Mesenchymal stem cell (in vitro differentiated cells and primary cell): ENCODE results near the gene CUL7.
A peak's percentile ranks its signal among the peaks of the same experiment; 100 is the strongest.

ENCODE experiments used
- DNase-seq: peaks from one replicate; pipeline ENCODE4 v3.0.0-alpha.2; 2013
- H2AFZ ChIP-seq: one replicate; pipeline ENCODE4 v1.6.1; 2013; ENCODE audit warnings: low read depth, mild to moderate bottlenecking, control low read depth, inconsistent platforms, low read length, moderate library complexity
- H2AK5ac ChIP-seq: 2 replicates; pipeline ENCODE4 v1.6.1; 2013; ENCODE audit warnings: low read length, moderate library complexity, mild to moderate bottlenecking, inconsistent platforms; ENCODE audit not compliant: severe bottlenecking
- H2BK120ac ChIP-seq: one replicate; pipeline ENCODE4 v1.6.1; 2013; ENCODE audit warnings: low read depth, mild to moderate bottlenecking, inconsistent platforms, low read length, moderate library complexity
- H2BK12ac ChIP-seq, 2 experiments: one replicate each; pipeline ENCODE4 v1.6.1; 2013; ENCODE audit warnings: inconsistent platforms in 2 of 2, low read length in 2 of 2, mild to moderate bottlenecking in 2 of 2, moderate library complexity in 2 of 2, control low read depth in 1 of 2
- H2BK15ac ChIP-seq: one replicate; pipeline ENCODE4 v1.6.1; 2013; ENCODE audit warnings: mild to moderate bottlenecking, low read depth, inconsistent platforms; ENCODE audit not compliant: poor library complexity, severe bottlenecking
- H2BK5ac ChIP-seq: 2 replicates; pipeline ENCODE4 v1.6.1; 2013; ENCODE audit warnings: low read depth, mild to moderate bottlenecking, low read length, control low read depth, inconsistent platforms; ENCODE audit not compliant: poor library complexity, severe bottlenecking
- H3K14ac ChIP-seq, 2 experiments: one replicate each; pipeline ENCODE4 v1.6.1; 2013; ENCODE audit warnings: inconsistent platforms in 2 of 2, low read length in 2 of 2, control low read depth in 1 of 2, mild to moderate bottlenecking in 1 of 2, moderate library complexity in 1 of 2
- H3K18ac ChIP-seq, 2 experiments: one replicate each; pipeline ENCODE4 v1.6.1; 2013; ENCODE audit warnings: inconsistent platforms in 2 of 2, low read length in 2 of 2, control low read depth in 1 of 2, low read depth in 1 of 2, mild to moderate bottlenecking in 1 of 2
- H3K23ac ChIP-seq, 2 experiments: one replicate each; pipeline ENCODE4 v1.6.1; 2013; ENCODE audit warnings: inconsistent platforms in 2 of 2, low read length in 2 of 2, mild to moderate bottlenecking in 2 of 2, moderate library complexity in 2 of 2, control low read depth in 1 of 2
- H3K27ac ChIP-seq: 2 replicates; pipeline ENCODE4 v1.5.1; 2013; ENCODE audit warnings: mild to moderate bottlenecking, moderate library complexity, low read length, control low read depth, inconsistent platforms; ENCODE audit not compliant: poor library complexity, severe bottlenecking
- H3K27me3 ChIP-seq, 2 experiments: 2 replicates each; pipeline versions ENCODE4 v1.6.1 to v1.7.0; 2013; ENCODE audit warnings: low read length in 2 of 2, mild to moderate bottlenecking in 2 of 2, moderate library complexity in 2 of 2, control low read depth in 1 of 2, inconsistent platforms in 1 of 2; ENCODE audit not compliant: control insufficient read depth in 1 of 2, insufficient read depth in 1 of 2
- H3K36me3 ChIP-seq, 2 experiments: 2 replicates each; pipeline versions ENCODE4 v1.6.1 to v1.7.0; 2013; ENCODE audit warnings: low read length in 2 of 2, control low read depth in 1 of 2, inconsistent platforms in 1 of 2, low read depth in 1 of 2, mild to moderate bottlenecking in 1 of 2; ENCODE audit not compliant: insufficient read depth in 2 of 2, control insufficient read depth in 1 of 2
- H3K4ac ChIP-seq, 2 experiments: one replicate each; pipeline ENCODE4 v1.6.1; 2013; ENCODE audit warnings: inconsistent platforms in 2 of 2, low read length in 2 of 2, mild to moderate bottlenecking in 2 of 2, moderate library complexity in 2 of 2, control low read depth in 1 of 2, low read depth in 1 of 2
- H3K4me1 ChIP-seq: 2 replicates; pipeline ENCODE4 v1.6.1; 2013; ENCODE audit warnings: low read depth, low read length, control low read depth; ENCODE audit not compliant: control insufficient read depth, insufficient read depth
- H3K4me2 ChIP-seq: 2 replicates; pipeline ENCODE4 v1.6.1; 2013; ENCODE audit warnings: low read length, mild to moderate bottlenecking, inconsistent platforms; ENCODE audit not compliant: poor library complexity, severe bottlenecking
- H3K4me3 ChIP-seq, 2 experiments: 2 replicates each; pipeline versions ENCODE4 v1.5.1 to v1.7.0; 2013; ENCODE audit warnings: low read length in 2 of 2, mild to moderate bottlenecking in 2 of 2, control low read depth in 1 of 2, low read depth in 1 of 2; ENCODE audit not compliant: insufficient read depth in 1 of 2
- H3K79me1 ChIP-seq: replicated peaks from 2 replicates; pipeline ENCODE4 v1.6.1; 2013; ENCODE audit warnings: mild to moderate bottlenecking, control low read depth, low read length, inconsistent platforms; ENCODE audit not compliant: poor library complexity, severe bottlenecking
- H3K9ac ChIP-seq: 2 replicates; pipeline ENCODE4 v1.7.0; 2013; ENCODE audit warnings: mild to moderate bottlenecking, low read length, moderate library complexity
- H3K9me3 ChIP-seq: 2 replicates; pipeline ENCODE4 v1.7.0; 2013; ENCODE audit warnings: mild to moderate bottlenecking, low read length; ENCODE audit not compliant: control insufficient read depth
- H4K8ac ChIP-seq: one replicate; pipeline ENCODE4 v1.6.1; 2013; ENCODE audit warnings: inconsistent platforms, mild to moderate bottlenecking, low read length, moderate library complexity
- H4K91ac ChIP-seq: one replicate; pipeline ENCODE4 v1.6.1; 2013; ENCODE audit warnings: mild to moderate bottlenecking, low read length, inconsistent platforms
- WGBS: methylation state at CpG from one replicate; pipeline ENCODE4 v1.1.7; 2013; ENCODE audit warnings: mixed read lengths; 5-methylcytosine and 5-hydroxymethylcytosine counted together

The CUL7 gene

DNA sequence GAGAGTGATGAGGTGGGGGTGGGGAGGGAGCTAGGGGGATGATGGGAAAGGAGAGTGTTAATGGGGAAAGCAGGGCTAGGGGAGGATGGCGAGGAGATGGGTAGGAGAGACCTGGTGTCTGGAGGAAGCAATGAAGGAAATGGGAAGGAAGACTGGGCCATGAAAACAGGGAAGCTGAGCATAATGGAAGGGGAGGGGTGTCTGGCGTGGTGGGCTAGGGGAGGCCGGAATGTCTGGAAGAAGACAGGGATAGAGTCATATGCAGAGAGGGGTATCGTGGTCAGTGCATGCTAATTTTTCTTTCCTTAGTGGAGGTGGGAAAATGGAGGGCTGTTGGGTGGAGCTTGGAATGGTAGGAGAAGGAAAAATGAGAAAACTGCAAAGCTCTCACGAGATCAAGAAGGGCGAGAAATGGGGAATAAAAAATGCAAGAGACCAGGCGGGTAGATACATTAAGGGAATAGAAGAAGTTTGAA is 39.2 kb downstream of the CUL7 start:
- no peak overlapping the region for H2BK15ac ChIP-seq
- H3K4me2 ChIP-seq, result peak overlapping the region; percentile 84
- peak overlapping the region in 1 of 2 experiments; percentile 91 for H3K14ac ChIP-seq
- peak overlapping the region; percentile 85 for H4K91ac ChIP-seq
- peaks cover 60 to 63% of the 10 kb centered on the region in 2 experiments for H3K36me3 ChIP-seq
- peak overlapping the region in 1 of 2 experiments; percentile 75 for H3K23ac ChIP-seq
- H3K4ac ChIP-seq, result peak overlapping the region; percentile 77 to 83
- peaks cover 31% of the 10 kb centered on the region for H3K79me1 ChIP-seq
- peak overlapping the region; percentile 95 for H4K8ac ChIP-seq
- no peaks in the 10 kb centered on the region for H3K27me3 ChIP-seq
- H2BK120ac ChIP-seq, result peak overlapping the region; percentile 89
- H2BK12ac ChIP-seq, result no peak overlapping the region
- H3K9me3 ChIP-seq, result no peaks in the 10 kb centered on the region
- H3K27ac ChIP-seq, result peak overlapping the region; percentile 72
- 2% methylated on average over 7 of the region's 7 CpGs for WGBS
- peak overlapping the region; percentile 75 to 97 for H3K18ac ChIP-seq
- peak overlapping the region; percentile 53 for H2BK5ac ChIP-seq
- H2AFZ ChIP-seq, result no peak overlapping the region
- peak; percentile 63 for DNase-seq
- H2AK5ac ChIP-seq, result peak overlapping the region; percentile 86
- peak overlapping the region; percentile 99 for H3K9ac ChIP-seq
- H3K4me3 ChIP-seq, result peak overlapping the region; percentile 93 to 100
- H3K4me1 ChIP-seq, result peaks cover 29% of the 10 kb centered on the region

DNA sequence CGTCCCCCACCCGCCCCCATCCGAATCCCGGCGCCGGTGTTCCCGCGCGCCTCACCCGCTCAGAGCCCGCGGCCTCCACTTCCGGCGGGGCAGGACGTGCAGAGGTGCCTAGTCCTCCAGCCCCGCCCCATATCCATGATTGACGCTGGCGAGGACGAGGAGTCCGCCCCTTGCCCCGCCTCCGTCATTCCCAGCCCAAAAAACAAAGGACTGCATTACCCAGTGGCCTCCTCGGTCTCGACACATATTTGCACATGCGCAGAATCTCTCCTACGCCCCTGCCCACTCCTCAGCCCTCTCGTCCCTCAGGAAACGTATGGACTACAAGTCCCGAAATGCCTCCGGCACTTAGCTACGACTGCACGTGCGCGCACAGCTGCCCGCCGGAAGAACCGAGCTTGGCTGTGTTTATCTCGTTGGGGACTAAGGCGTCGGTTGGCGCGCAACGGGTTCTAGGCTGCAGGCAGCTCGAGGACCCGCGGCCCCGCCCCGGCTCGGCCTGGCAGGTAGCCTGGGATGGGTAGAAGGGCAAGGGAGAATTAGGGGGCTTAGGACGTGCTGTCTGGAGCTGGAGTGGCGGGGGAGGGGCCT is 39.7 kb downstream of the CUL7 start, which contains the start of the genes KLHDC3 and MEA1:
TSS of gene KLHDC3 (plus strand) at position 407 of the 591 bp plus-strand sequence. CDS start 2,944 bp downstream, outside the sequence.
TSS of gene MEA1 (minus strand) at position 104 of the 591 bp plus-strand sequence. CDS start 133 bp downstream, outside the sequence.
- Histone ChIP-seq H4K8ac (peak within 1 kb of the TSS; percentile 95), H3K36me3 (peaks cover 62 to 63% of the 10 kb centered on the region in 2 experiments), H3K27ac (peak within 1 kb of the TSS; percentile 72), H2AFZ (peak within 1 kb of the TSS; percentile 18), H3K79me1 (peaks cover 31% of the 10 kb centered on the region), H3K18ac (peak within 1 kb of the TSS; percentile 83 to 97), H2AK5ac (peak within 1 kb of the TSS; percentile 86), H2BK5ac (peak within 1 kb of the TSS; percentile 53), H3K4me3 (peak within 1 kb of the TSS; percentile 93 to 100), H3K27me3 (no peaks in the 10 kb centered on the region), H3K4ac (peak within 1 kb of the TSS; percentile 77 to 83), H2BK15ac (peak within 1 kb of the TSS; percentile 31), H3K9ac (peak within 1 kb of the TSS; percentile 99), H2BK120ac (peak within 1 kb of the TSS; percentile 89), H2BK12ac (no peak within 1 kb of the TSS), H3K4me1 (peaks cover 29% of the 10 kb centered on the region), H3K9me3 (no peaks in the 10 kb centered on the region), H4K91ac (peak within 1 kb of the TSS; percentile 95), H3K4me2 (peak within 1 kb of the TSS; percentile 84), H3K23ac (peak within 1 kb of the TSS in 1 of 2 experiments; percentile 75), H3K14ac (peak within 1 kb of the TSS in 1 of 2 experiments; percentile 91)
- peak; percentile 100 for DNase-seq
- under 1% methylated on average over 51 of the region's 51 CpGs for WGBS

GRCh38 chr6:43013097-43013842 is 40.4 kb downstream of the CUL7 start:
- Histone ChIP-seq H3K27ac (peak overlapping the region; percentile 10), H4K91ac (no peak overlapping the region)
- WGBS, result 7% methylated on average over 25 of the region's 25 CpGs

DNA sequence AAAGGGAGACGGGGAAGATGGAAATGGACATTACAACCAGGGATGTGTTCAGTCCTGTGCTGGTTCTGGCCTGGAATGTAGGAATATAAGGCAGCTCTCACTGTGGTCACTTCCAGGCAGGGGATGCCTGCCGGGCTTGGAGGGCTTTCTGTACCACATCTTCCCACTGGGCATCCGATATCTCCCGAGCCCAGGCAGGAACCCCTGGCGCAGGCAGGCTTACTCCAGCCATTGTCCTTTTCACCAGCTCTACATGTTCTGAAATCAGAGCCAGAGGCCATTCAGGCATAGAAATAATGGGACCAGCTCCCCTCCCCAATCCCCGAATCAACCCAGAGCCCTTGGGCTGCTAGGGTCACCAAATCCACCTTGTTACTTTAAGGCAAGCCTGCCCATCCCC is 41.3 kb downstream of the CUL7 start:
- Histone ChIP-seq H3K4me2 (no peak overlapping the region), H3K27ac (no peak overlapping the region), H4K8ac (no peak overlapping the region), H2BK15ac (no peak overlapping the region), H3K27me3 (no peaks in the 10 kb centered on the region), H2BK5ac (no peak overlapping the region), H3K18ac (no peak overlapping the region), H3K36me3 (peaks cover 61 to 63% of the 10 kb centered on the region in 2 experiments), H3K4me1 (peaks cover 27% of the 10 kb centered on the region), H2BK120ac (no peak overlapping the region), H3K9me3 (no peaks in the 10 kb centered on the region), H2AFZ (no peak overlapping the region), H3K79me1 (peaks cover 29% of the 10 kb centered on the region), H3K14ac (no peak overlapping the region), H3K4me3 (peak overlapping the region in 1 of 2 experiments; percentile 92), H4K91ac (no peak overlapping the region), H2AK5ac (no peak overlapping the region), H2BK12ac (no peak overlapping the region), H3K23ac (no peak overlapping the region), H3K9ac (peak overlapping the region; percentile 92), H3K4ac (no peak overlapping the region)
- WGBS, result 91% methylated on average over 6 of the region's 6 CpGs
- no peak for DNase-seq

More at GRCh38 chr6:43013097-43013842, 40.4 kb downstream of the CUL7 start:
- H3K14ac ChIP-seq, result peak overlapping the region in 1 of 2 experiments; percentile 82
- no peak overlapping the region for H4K8ac ChIP-seq
- H2BK12ac ChIP-seq, result no peak overlapping the region
- H3K4me1 ChIP-seq, result peaks cover 29% of the 10 kb centered on the region
- no peaks in the 10 kb centered on the region for H3K27me3 ChIP-seq
- peak overlapping the region in 1 of 2 experiments; percentile 54 for H3K18ac ChIP-seq
- no peak overlapping the region for H2BK5ac ChIP-seq
- peaks cover 33% of the 10 kb centered on the region for H3K79me1 ChIP-seq
- H3K23ac ChIP-seq, result no peak overlapping the region
- peak overlapping the region; percentile 9 for H2BK120ac ChIP-seq
- peaks cover 63% of the 10 kb centered on the region in 2 experiments for H3K36me3 ChIP-seq
- peak overlapping the region; percentile 31 for H2BK15ac ChIP-seq
- H2AFZ ChIP-seq, result peak overlapping the region; percentile 18
- H3K9ac ChIP-seq, result peak overlapping the region; percentile 92
- peak; percentile 32 for DNase-seq
- H3K4ac ChIP-seq, result no peak overlapping the region
- no peaks in the 10 kb centered on the region for H3K9me3 ChIP-seq
- no peak overlapping the region for H2AK5ac ChIP-seq
- peak overlapping the region; percentile 79 for H3K4me2 ChIP-seq
- H3K4me3 ChIP-seq, result peak overlapping the region; percentile 68 to 92
